WERI-Rb-1 (cell line): ENCODE measurements around the gene C3orf85.
A peak's percentile ranks its signal among the peaks of the same experiment; 100 is the strongest.

Experiments
- DNase-seq: peaks from one replicate; pipeline ENCODE4 v3.0.0-alpha.2; 2020
- H3K27ac ChIP-seq: fragments of 250-450 bp; sonication (Bioruptor Pico); 2 replicates; pipeline ENCODE4 v1.5.1; 2020; ENCODE audit warnings: mild to moderate bottlenecking, moderate library complexity
- H3K27me3 ChIP-seq: fragments of 250-450 bp; sonication (Bioruptor Pico); 2 replicates; pipeline ENCODE4 v1.5.1; 2021; ENCODE audit warnings: mild to moderate bottlenecking, low read depth, moderate library complexity; ENCODE audit not compliant: insufficient read depth, severe bottlenecking
- H3K36me3 ChIP-seq: fragments of 250-450 bp; sonication (Bioruptor Pico); 2 replicates; pipeline ENCODE4 v1.5.1; 2020; ENCODE audit warnings: mild to moderate bottlenecking, moderate library complexity
- H3K4me3 ChIP-seq: 2 replicates; pipeline ENCODE4 v1.5.1; 2011; ENCODE audit warnings: low read depth, mild to moderate bottlenecking, control low read depth, low read length
- H3K9me3 ChIP-seq: fragments of 250-450 bp; sonication (Bioruptor Pico); 2 replicates; pipeline ENCODE4 v1.5.1; 2021; ENCODE audit warnings: mild to moderate bottlenecking, moderate library complexity; ENCODE audit not compliant: severe bottlenecking
- TF ChIP-seq, protein P1 (sequence below): IDR thresholded peaks from 2 replicates; pipeline ENCODE4 v1.5.1; 2011; ENCODE audit warnings: low read depth, mild to moderate bottlenecking, control low read depth, inconsistent platforms, low read length

C3orf85 gene

GRCh38 chr3:109109574-109109973, 26.9 kb upstream of the C3orf85 start:
- TF ChIP-seq, protein P1, sequence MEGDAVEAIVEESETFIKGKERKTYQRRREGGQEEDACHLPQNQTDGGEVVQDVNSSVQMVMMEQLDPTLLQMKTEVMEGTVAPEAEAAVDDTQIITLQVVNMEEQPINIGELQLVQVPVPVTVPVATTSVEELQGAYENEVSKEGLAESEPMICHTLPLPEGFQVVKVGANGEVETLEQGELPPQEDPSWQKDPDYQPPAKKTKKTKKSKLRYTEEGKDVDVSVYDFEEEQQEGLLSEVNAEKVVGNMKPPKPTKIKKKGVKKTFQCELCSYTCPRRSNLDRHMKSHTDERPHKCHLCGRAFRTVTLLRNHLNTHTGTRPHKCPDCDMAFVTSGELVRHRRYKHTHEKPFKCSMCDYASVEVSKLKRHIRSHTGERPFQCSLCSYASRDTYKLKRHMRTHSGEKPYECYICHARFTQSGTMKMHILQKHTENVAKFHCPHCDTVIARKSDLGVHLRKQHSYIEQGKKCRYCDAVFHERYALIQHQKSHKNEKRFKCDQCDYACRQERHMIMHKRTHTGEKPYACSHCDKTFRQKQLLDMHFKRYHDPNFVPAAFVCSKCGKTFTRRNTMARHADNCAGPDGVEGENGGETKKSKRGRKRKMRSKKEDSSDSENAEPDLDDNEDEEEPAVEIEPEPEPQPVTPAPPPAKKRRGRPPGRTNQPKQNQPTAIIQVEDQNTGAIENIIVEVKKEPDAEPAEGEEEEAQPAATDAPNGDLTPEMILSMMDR, result no peak
- H3K27me3 ChIP-seq, result no peaks in the 10 kb centered on the region
- no peaks in the 10 kb centered on the region for H3K9me3 ChIP-seq
- H3K36me3 ChIP-seq, result no peaks in the 10 kb centered on the region
- H3K4me3 ChIP-seq, result no peak overlapping the region
- no peak for DNase-seq
- H3K27ac ChIP-seq, result no peak overlapping the region

DNA sequence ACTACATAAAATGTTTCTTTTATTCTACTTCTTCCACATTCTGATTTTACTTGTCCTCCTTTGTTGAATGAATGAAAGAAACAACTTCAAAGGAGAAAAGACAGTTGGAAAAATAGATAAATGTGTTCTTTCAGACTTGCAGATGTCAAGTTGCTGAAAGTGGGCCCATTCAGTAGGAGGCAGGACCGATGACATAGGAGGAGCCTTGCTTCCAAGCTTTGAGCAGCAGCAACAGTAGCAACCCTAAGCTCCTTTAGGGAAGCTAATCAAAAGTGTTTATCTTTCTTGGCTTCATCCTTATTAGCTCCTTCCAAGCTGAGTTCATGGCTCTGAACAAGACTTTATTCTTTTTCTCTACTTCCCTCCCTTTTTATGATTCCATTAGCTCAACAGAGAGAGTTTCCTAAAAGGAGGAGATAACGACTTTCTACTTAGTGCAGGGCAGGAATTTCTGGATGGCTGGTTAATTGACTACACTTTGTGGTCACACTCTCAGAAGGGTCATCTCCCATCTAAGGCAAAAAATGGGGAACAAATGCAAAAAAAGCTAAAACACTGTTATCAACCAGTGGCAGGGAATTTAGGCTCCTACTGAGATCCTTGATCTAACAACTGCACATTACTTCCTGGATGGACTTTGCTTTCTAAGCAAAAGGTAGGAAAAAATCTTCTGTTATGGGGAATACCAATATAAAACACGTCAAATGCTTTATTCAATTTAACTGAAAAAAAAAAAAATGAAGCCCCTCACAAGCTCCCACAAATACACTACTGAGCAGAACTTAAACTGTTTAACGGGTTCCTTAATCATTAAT, 23.4 kb upstream of the C3orf85 start:
- peak; percentile 27 for DNase-seq
- H3K36me3 ChIP-seq, result no peaks in the 10 kb centered on the region
- H3K27ac ChIP-seq, result no peak overlapping the region
- TF ChIP-seq, protein P1, result no peak
- no peaks in the 10 kb centered on the region for H3K9me3 ChIP-seq
- H3K27me3 ChIP-seq, result no peaks in the 10 kb centered on the region
- no peak overlapping the region for H3K4me3 ChIP-seq

GRCh38 chr3:109114746-109115145, 21.8 kb upstream of the C3orf85 start:
- Histone ChIP-seq H3K27me3 (no peaks in the 10 kb centered on the region), H3K9me3 (no peaks in the 10 kb centered on the region), H3K4me3 (no peak overlapping the region), H3K36me3 (no peaks in the 10 kb centered on the region), H3K27ac (no peak overlapping the region)
- TF ChIP-seq, protein P1, result no peak
- DNase-seq, result no peak

- TF ChIP-seq, protein P1, result no peak
- no peaks in the 10 kb centered on the region for H3K36me3 ChIP-seq
- H3K27ac ChIP-seq, result no peak overlapping the region
- no peak overlapping the region for H3K4me3 ChIP-seq
- no peaks in the 10 kb centered on the region for H3K27me3 ChIP-seq
- H3K9me3 ChIP-seq, result no peaks in the 10 kb centered on the region
- no peak for DNase-seq
Measured at GRCh38 chr3:109115451-109115850, 21.1 kb upstream of the C3orf85 start.

- Histone ChIP-seq H3K27ac (no peak overlapping the region), H3K36me3 (no peaks in the 10 kb centered on the region), H3K9me3 (no peaks in the 10 kb centered on the region), H3K27me3 (no peaks in the 10 kb centered on the region), H3K4me3 (no peak overlapping the region)
- TF ChIP-seq, protein P1, result no peak
- no peak for DNase-seq
Measured at GRCh38 chr3:109116031-109116430, 20.5 kb upstream of the C3orf85 start.

- H3K9me3 ChIP-seq, result peaks cover 2% of the 10 kb centered on the region
Measured at GRCh38 chr3:109117939-109118338, 18.6 kb upstream of the C3orf85 start, which contains the start of gene MORC1. MORC1 (minus strand) TSS chr3:109118134; CDS start chr3:109118059, 75 bp downstream.

More at GRCh38 chr3:109117939-109118338, 18.6 kb upstream of the C3orf85 start, which contains the start of gene MORC1:
- Histone ChIP-seq H3K27ac (no peak within 1 kb of the TSS), H3K36me3 (no peaks in the 10 kb centered on the region), H3K4me3 (no peak within 1 kb of the TSS), H3K27me3 (no peaks in the 10 kb centered on the region)
- TF ChIP-seq, protein P1, result no peak
- no peak for DNase-seq
